GM19468 (cell line): Measurements from ENCODE around the gene UBE3C.
"Not testable (repeated sequence)": the region's sequence is repeated elsewhere in the genome, so short reads cannot be mapped to it uniquely, and the experiment has no call there.

Source experiments
- ATAC-seq: cut with Tn5 transposase; IDR thresholded peaks from one replicate; pipeline ENCODE4 v1.9.1; 2021; ENCODE audit warnings: mild to moderate bottlenecking, moderate library complexity, moderate number of reproducible peaks; ENCODE audit not compliant: unreplicated experiment; ENCODE audit errors: extremely low read depth

UBE3C gene

GRCh38 chr7:157228864-157229422 is 90.2 kb downstream of the UBE3C start:
- no peak for ATAC-seq

GRCh38 chr7:157233677-157234076 is 95.0 kb downstream of the UBE3C start:
- no peak for ATAC-seq

DNA sequence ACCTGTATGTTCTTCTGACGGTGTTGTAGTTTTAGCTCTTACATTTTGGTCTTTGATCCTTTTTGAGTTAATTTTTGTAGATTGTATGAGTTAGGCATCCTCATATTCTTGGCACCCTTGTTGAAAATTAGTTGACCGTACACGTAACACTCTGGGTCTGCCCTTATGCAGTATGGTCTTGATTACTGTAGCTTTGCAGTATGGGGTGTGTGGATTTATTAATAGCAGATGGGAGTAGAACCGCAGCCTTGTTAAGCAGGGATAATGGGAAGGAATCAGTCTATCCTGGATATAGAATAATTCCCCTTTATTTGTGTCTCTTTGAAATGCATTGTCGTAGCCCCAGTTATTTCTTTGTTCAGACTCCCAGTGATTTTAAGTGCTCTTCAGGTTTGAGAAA is 95.5 kb downstream of the UBE3C start:
- ATAC-seq: no peak

DNA sequence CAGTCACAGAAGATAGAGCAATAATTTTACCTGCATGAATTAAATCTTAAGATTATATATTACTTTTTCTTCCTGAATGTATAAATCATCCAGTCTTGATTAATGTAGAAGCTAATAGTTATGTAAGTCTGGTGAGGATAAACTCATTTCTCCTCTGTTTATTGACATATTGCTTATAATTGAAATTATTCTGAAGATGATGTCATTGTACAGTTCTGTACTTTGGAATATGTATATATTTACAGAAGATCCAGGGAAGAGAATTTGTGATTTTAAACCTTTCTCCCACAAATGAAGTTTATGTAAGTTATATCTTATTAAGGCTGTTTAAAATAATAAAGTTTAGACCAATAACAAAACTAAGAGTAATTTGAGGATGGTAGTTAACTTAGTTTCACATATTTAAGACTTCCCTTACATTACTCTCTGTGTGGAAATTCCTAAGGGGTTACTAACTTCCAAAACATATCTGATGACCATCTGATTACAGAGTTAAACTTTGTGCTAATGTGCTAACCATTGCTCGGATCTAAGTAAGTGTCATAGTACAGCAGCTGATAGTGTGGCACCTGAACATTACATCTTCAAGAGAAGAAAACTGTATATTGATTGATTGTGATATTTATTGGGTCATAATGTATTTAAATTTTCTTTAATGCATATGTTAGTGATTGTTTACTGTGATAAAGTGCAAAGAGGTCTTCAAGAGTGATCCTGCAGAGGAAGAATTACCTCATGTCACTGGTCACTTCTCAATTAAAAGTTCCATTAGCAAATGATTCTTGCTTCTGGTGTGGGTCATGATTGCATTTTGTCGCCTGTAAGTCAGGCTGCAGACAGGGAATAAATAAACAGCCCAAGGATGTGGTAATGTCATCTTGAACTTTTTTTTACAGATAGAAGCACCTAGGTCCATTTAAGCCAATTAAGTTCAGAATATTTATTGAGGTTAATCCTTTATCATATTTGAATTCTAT is 96.9 kb downstream of the UBE3C start:
- ATAC-seq: no peak

- ATAC-seq: no peak
These were observed 99.4 kb downstream of the UBE3C start for GRCh38 chr7:157238087-157238486.

- ATAC-seq: no peak
These were observed 101.0 kb downstream of the UBE3C start for GRCh38 chr7:157239571-157240270.

- no peak for ATAC-seq
These were observed 102.9 kb downstream of the UBE3C start for GRCh38 chr7:157241631-157242030.

DNA sequence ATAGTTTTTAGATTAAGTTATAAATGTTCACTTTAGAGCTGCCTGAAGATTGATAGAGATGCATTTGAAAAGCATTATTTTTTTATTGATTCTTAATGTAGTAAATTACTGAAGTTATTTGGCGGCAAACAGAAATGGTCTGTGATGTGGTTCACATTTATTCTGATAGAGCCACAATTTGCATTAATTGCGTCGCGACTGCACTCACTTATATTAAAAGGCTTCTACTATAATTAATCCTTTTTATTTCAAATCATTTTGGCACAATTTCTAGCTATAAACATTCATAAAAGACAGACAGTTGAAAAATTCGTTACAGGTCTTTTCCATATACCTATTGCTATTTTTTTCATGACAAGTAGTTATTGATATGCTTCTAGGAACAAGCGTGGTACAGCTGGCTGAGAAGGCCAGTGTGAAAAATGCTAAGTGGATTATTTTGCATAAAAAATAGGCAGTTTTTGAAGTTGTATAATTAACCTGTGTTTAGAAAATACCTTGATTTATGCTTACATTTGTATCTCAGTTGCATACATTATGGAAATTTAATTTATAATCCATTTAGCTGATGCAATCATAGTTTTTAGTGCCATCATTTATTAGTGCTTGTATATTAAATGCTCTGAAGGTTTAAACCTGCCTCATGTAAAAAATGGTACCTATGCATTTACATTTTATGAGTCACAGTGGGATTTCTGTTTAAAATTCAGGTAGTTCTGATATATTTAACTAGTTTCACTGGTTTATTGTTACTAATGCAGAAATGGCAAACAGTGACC is 106.0 kb downstream of the UBE3C start:
- no peak for ATAC-seq

GRCh38 chr7:157246052-157246451 is 107.3 kb downstream of the UBE3C start:
- ATAC-seq: no peak

DNA sequence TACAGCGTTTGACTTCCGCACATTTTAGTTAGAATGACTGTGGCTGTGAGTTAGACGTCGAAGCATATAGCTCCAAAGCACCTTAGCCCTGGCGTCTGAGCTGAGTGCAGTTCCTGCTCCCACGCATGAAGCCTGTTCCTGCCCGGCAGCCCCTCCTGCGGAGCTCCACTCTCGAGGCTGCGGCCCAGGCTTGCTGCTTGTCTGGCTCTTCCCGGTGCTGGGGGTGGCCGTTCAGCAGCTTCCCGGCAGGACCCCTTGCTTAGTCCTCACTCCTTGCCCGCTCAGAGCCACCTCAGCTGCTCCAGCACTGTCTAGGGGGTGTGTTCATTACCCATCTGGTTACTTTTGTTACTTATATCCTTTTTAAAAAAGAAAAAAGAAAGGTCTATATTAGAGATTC is 109.9 kb downstream of the UBE3C start:
- ATAC-seq: no peak

DNA sequence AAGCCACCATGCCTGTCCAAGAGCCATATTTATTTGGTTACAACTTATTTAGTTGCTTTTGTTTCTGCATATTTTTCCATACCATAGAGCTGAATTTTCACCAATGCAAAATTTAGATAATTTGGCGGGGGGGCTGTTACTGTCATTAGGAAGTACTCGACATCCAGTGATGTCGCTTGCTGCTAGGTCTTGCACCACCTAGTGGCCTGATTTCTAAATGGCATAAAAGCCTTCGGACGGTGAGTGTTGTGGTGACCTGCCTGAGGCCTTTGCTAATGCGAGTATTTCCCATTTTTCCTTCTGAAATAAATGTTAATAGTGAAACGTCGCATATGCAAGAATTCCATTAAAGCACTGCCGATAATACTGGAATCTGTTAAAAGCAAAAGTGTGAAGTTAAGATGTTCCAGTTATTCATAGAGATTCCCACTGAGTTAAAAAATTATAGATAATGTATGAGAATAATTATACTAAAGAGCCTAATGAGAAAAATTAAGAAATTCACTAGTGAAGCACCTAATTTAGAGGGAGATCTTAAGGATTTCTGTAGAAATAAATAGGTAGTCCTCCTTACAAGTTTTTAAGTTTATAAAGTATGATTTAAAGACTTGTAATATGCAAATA is 112.0 kb downstream of the UBE3C start:
- peak; percentile 81 for ATAC-seq

DNA sequence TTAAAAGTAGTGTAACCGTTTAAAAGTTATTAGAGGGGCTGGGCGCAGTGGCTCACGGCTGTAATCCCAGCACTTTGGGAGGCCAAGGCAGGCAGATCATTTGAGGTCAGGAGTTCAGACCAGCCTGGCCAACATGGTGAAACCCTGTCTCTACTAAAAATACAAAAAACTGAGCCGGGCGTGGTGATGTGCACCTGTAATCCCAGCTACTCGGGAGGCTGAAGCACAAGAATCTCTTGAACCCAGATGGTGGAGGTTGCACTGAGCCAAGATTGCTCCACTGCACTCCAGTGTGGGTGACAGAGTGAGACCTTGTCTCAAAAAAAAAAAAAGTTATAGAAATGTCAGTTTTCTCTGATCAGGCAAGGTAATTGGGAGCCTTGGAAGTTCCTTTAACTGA is 113.1 kb downstream of the UBE3C start:
- not testable (repeated sequence) for ATAC-seq

DNA sequence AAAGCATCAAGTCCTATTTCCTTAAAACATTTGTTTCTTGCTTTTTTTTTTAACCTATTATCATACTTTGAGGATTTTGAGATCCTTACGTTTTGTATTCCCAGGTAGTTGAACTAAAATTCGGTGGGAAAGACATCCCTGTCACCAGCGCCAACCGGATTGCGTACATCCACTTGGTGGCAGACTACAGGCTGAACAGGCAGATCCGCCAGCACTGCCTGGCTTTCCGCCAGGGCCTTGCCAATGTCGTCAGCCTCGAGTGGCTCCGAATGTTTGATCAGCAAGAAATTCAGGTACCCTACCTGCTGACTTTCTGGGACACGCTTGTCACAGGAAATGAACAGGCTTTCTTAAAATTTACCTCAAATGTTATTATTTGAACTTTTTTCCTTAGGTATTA is 115.1 kb downstream of the UBE3C start:
- no peak for ATAC-seq

- not testable (repeated sequence) for ATAC-seq
These were observed 116.1 kb downstream of the UBE3C start for GRCh38 chr7:157254781-157255180.

DNA sequence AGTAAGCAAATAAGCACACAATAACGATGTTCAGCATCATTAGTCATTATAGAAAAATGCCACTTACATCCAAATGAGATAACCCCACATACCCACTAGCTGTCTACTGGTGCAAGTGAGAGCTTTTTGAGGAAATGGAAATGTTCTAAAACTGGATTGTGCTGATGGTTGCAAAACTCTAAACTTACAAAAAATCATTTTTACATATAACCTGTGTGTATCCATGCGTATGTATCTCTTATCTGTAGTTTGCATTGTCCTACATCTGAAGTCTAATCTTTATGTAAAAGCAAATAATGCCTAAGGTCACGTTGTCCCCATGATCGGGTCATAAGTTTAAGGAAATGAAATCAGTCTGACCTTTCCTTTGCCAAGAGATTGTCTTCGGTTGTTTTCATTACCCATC is 116.5 kb downstream of the UBE3C start:
- ATAC-seq: no peak

GRCh38 chr7:157263156-157263555 is 124.4 kb downstream of the UBE3C start:
- no peak for ATAC-seq

- ATAC-seq: no peak
These were observed 126.3 kb downstream of the UBE3C start for GRCh38 chr7:157265051-157265450.

DNA sequence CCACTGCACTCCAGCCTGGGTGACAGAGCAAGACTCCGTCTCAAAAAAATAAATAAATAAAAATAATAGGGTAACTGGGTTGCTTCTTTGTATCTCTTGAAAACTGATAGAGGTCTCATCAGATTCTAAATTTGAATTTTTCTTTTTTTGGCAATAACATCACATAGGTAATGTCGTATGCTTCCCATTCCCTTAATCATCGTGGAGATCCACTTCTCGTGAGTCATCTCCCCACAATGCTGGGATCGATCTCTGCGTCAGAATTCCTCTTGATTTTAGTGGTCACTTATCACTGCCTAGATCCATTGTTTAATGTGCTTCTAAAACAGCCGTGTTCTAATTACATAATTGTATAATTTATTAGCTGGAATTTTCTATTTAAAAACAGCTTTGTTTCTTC is 127.5 kb downstream of the UBE3C start:
- ATAC-seq: no peak

GRCh38 chr7:157267516-157267915 is 128.8 kb downstream of the UBE3C start:
- ATAC-seq: no peak

DNA sequence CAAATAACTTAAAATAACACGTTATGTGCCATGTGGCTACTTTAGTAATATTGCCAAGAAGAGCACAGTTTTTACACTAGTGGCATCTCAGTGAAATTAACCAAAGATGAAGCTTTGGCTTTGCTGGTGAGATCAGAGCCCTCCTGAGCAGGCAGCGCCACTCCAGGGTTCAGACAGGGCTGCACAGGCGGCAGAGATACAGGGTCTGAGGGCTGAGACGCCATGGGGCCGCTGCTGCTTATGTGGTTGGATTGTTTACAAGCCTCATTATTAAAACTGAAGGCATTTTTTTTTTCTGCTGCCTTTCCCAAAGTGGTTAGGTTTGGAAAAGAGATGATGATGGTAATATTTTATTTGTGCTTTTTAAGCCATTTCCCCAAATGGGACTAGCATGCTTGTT is 129.2 kb downstream of the UBE3C start:
- ATAC-seq: no peak
